22Rv1 (cell line): ENCODE measurements around the gene ADH5.

Source experiments
- CTCF ChIP-seq: fragments of 450-650 bp; IDR thresholded peaks from 2 replicates; pipeline ENCODE4 v1.5.1; 2017; ENCODE audit warnings: mild to moderate bottlenecking
- ZFX ChIP-seq: fragments of 450-650 bp; IDR thresholded peaks from 2 replicates; pipeline ENCODE4 v1.6.1; 2017; ENCODE audit warnings: antibody characterized with exemption, borderline replicate concordance

GRCh38 chr4:99077177-99077576 lies 11.4 kb downstream of the ADH5 start:
- TF ChIP-seq CTCF, result no peak
- TF ChIP-seq ZFX, result no peak
